GM12878 (cell line): ENCODE results near the gene ZNF688. TPM values are rescaled to one million over a fixed set of nuclear protein-coding genes. Genes with fewer than 3 reads are reported as not detected.

Experiments
- ATF7 ChIP-seq: fragments of 450-650 bp; IDR thresholded peaks from 2 replicates; pipeline ENCODE4 v1.6.1; 2016; ENCODE audit warnings: low read depth, mild to moderate bottlenecking
- CBX3 ChIP-seq: fragments of 200-600 bp; sonication (generic); IDR thresholded peaks from 2 replicates; pipeline ENCODE4 v1.6.1; 2016; ENCODE audit warnings: low read depth, borderline replicate concordance
- CEBPB ChIP-seq, 2 experiments: fragments of 150-350 bp in 1 of 2; IDR thresholded peaks; 2 replicates each; pipeline ENCODE4 v1.6.1; 2012 to 2014; ENCODE audit warnings: low read depth in 2 of 2, low read length in 2 of 2, borderline replicate concordance in 1 of 2, inconsistent platforms in 1 of 2
- CEBPZ ChIP-seq: fragments of 150-350 bp; IDR thresholded peaks from 2 replicates; pipeline ENCODE4 v1.6.1; 2016; ENCODE audit warnings: low read depth, low read length
- CHD1 ChIP-seq: IDR thresholded peaks from 2 replicates; pipeline ENCODE4 v1.6.1; 2012; ENCODE audit warnings: low read depth, low read length, improper control_type of control experiment
- CHD2 ChIP-seq: IDR thresholded peaks from 2 replicates; pipeline ENCODE4 v1.6.1; 2011; ENCODE audit warnings: low read depth, low read length, improper control_type of control experiment, borderline replicate concordance
- CHD4 ChIP-seq: fragments of 200-600 bp; sonication (generic); IDR thresholded peaks from 2 replicates; pipeline ENCODE4 v1.6.1; 2016; ENCODE audit warnings: mild to moderate bottlenecking
- CREB1 ChIP-seq: IDR thresholded peaks from 2 replicates; pipeline ENCODE4 v1.6.1; 2012; ENCODE audit warnings: low read depth, mild to moderate bottlenecking, inconsistent platforms
- DPF2 ChIP-seq: fragments of 450-650 bp; IDR thresholded peaks from 2 replicates; pipeline ENCODE4 v1.6.1; 2017; ENCODE audit warnings: mild to moderate bottlenecking
- EGR1 ChIP-seq, 2 experiments: IDR thresholded peaks; 1 replicate in 1 of 2; 2 replicates in 1 of 2; pipeline ENCODE4 v1.6.1; 2011 to 2012; ENCODE audit warnings: low read depth in 2 of 2, low read length in 2 of 2, borderline replicate concordance in 1 of 2, mild to moderate bottlenecking in 1 of 2, moderate library complexity in 1 of 2
- ETV6 ChIP-seq, 2 experiments: fragments of 450-650 bp in 1 of 2; IDR thresholded peaks in 1 of 2; conservative IDR thresholded peaks in 1 of 2; 2 replicates each; pipeline ENCODE4 v1.6.1; 2014; ENCODE audit warnings: antibody characterized with exemption in 1 of 2, borderline replicate concordance in 1 of 2, low read depth in 1 of 2, mild to moderate bottlenecking in 1 of 2, moderate library complexity in 1 of 2
- FOS ChIP-seq: IDR thresholded peaks from 3 replicates; pipeline ENCODE4 v1.6.1; 2011; ENCODE audit warnings: borderline replicate concordance; ENCODE audit not compliant: insufficient read length; ENCODE audit errors: extremely low read depth
- HDAC2 ChIP-seq: fragments of 200-600 bp; sonication (generic); IDR thresholded peaks from 2 replicates; pipeline ENCODE4 v1.6.1; 2017
- MYC ChIP-seq: IDR thresholded peaks from 2 replicates; pipeline ENCODE4 v1.6.1; 2011; ENCODE audit warnings: mild to moderate bottlenecking, low read length, moderate library complexity, inconsistent platforms; ENCODE audit not compliant: insufficient read depth, insufficient replicate concordance, insufficient read length, severe bottlenecking
- NFXL1 ChIP-seq: fragments of 450-650 bp; IDR thresholded peaks from 2 replicates; pipeline ENCODE4 v1.6.1; 2017; ENCODE audit warnings: antibody characterized with exemption, mild to moderate bottlenecking, borderline replicate concordance
- NRF1 ChIP-seq: conservative IDR thresholded peaks from 2 replicates; pipeline ENCODE4 v1.6.1; 2011; ENCODE audit warnings: mild to moderate bottlenecking, low read depth, low read length, improper control_type of control experiment
- PAX5 ChIP-seq: IDR thresholded peaks from 2 replicates; pipeline ENCODE4 v1.6.1; 2011; ENCODE audit warnings: low read depth, low read length, borderline replicate concordance
- PAX8 ChIP-seq: fragments of 450-650 bp; IDR thresholded peaks from 2 replicates; pipeline ENCODE4 v1.6.1; 2017; ENCODE audit warnings: mild to moderate bottlenecking, moderate library complexity
- RAD21 ChIP-seq: IDR thresholded peaks from 2 replicates; pipeline ENCODE4 v1.6.1; 2011; ENCODE audit warnings: mild to moderate bottlenecking, low read depth, low read length, moderate library complexity; ENCODE audit not compliant: insufficient read depth
- RB1 ChIP-seq: fragments of 450-650 bp; formaldehyde crosslinking; IDR thresholded peaks from 2 replicates; pipeline ENCODE4 v1.6.1; 2017; ENCODE audit warnings: mild to moderate bottlenecking, borderline replicate concordance
- RBBP5 ChIP-seq: fragments of 200-600 bp; sonication (generic); conservative IDR thresholded peaks from 2 replicates; pipeline ENCODE4 v1.6.1; 2016
- RUNX3 ChIP-seq: IDR thresholded peaks from 2 replicates; pipeline ENCODE4 v1.6.1; 2012; ENCODE audit warnings: low read length, inconsistent platforms
- SIN3A ChIP-seq: IDR thresholded peaks from 2 replicates; pipeline ENCODE4 v1.6.1; 2012; ENCODE audit warnings: low read depth, low read length, improper control_type of control experiment
- SMC3 ChIP-seq: IDR thresholded peaks from 2 replicates; pipeline ENCODE4 v1.6.1; 2011; ENCODE audit warnings: low read length, improper control_type of control experiment, borderline replicate concordance
- STAT3 ChIP-seq: IDR thresholded peaks from 2 replicates; pipeline ENCODE4 v1.6.1; 2011; ENCODE audit warnings: low read depth, low read length, improper control_type of control experiment
- polyA plus RNA-seq, 11 experiments: library from polyadenylated mRNA; depleted of rRNA in 4 of 11; unstranded in 6 of 11; stranded (reverse) in 5 of 11; fragments of >200 nt; fragmentation: Nextera tagmentation in 4 of 11; fragmentation: Illumina TruSeq in 1 of 11; extraction: Ambion mirVana in 4 of 11; extraction: Trizol in 1 of 11; gene quantifications; 1 replicate in 1 of 11; 2 replicates in 10 of 11; pipeline versions ENCODE4 v1.2.1 to v1.2.3, GENCODE V29; 2011 to 2016; ENCODE audit warnings: inconsistent platforms in 2 of 11, missing spikeins in 2 of 11, low read depth in 1 of 11
- total RNA-seq, 4 experiments: library from RNA; depleted of rRNA in 3 of 4; stranded (reverse); fragments of >200 nt in 3 of 4; fragmentation: Illumina TruSeq in 1 of 4; extraction: Trizol in 1 of 4; gene quantifications; 2 replicates each; pipeline versions ENCODE4 v1.2.1 to v1.2.3, GENCODE V29; 2013 to 2021
- TF ChIP-seq, protein P1 (sequence below): fragments of 450-650 bp; conservative IDR thresholded peaks from 2 replicates; pipeline ENCODE4 v1.6.1; 2017; ENCODE audit warnings: mild to moderate bottlenecking, moderate library complexity

ZNF688 gene
- total and polyA plus RNA-seq, 10 of the 15 experiments (the other 5 are each of a cell fraction or from before 2014, with no cell fraction given): 0.14 to 17.4 (median 10.6) TPM

DNA sequence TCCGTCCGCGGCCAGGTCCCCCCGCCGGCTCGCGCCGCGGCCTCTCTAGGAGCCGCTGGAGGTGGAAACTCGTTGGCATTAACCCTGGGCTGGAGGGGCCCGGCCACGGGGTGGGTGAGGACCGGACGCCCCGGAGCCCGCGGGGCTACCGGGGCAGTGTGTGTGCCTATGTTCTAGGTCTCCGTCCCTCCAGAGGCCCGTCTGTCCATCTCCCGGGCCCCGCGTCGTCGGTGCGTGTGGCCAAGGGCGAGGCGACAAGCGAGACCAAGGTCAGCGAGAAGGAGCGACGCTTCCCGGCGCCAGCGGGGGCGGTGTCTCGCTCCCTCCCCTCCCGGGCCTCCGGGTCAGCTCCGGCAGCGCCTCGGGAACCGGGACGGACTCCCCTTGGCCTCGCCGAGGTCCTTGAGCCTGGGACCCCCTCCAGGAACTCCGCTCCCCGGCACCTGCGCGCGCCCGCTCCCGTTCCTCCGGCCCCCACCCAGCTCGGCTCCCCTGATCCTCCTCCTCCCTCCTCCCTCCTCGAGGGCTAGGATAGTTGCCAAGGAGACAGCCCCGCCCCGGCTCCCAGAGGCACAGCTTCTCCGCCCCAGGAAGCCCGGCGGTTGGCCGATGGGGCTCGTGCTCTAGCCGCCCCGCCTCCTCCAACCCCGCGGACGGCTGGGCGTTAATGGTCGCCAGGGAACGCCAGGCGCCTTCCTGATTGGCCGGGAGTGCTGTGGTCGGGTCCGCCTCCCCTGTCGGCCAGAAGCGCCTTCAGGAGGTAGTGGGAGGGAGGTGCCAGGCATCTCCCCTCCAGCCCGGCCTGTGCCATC lies 44.5 kb downstream of the ZNF688 start (continued):
- TF ChIP-seq CBX3 (no peak), DPF2 (no peak; the same call in none of the 2 replicates), CHD1 (peak; percentile 58; the same call in 1 of the 2 replicates), PAX8 (no peak), MYC (no peak), FOS (no peak), SMC3 (no peak; the same call in 1 of the 2 replicates), ATF7 (no peak), EGR1 (IDR thresholded peaks at IDR 0.05; ENCODE audit: borderline replicate concordance in 1 of 2, low read depth in 2 of 2, low read length in 2 of 2) (peak in 1 of 2 experiments; percentile 99; a peak in 2 of 3 replicates), SIN3A (peak; percentile 63; the same call in 1 of the 2 replicates), CHD4 (no peak), CEBPB (IDR thresholded peaks at IDR 0.05; ENCODE audit: borderline replicate concordance in 1 of 2, low read depth in 2 of 2, low read length in 2 of 2) (no peak), HDAC2 (no peak), NRF1 (no peak), CHD2 (peak; percentile 65), RBBP5 (no peak), STAT3 (no peak), RAD21 (no peak), RB1 (peak; percentile 71; the same call in 1 of the 2 replicates), NFXL1 (peak; percentile 94), PAX5 (no peak; the same call in 1 of the 2 replicates), RUNX3 (no peak), CREB1 (no peak), ETV6 (conservative IDR thresholded peaks at IDR 0.05 in 1 of 2, IDR thresholded peaks at IDR 0.05 in 1 of 2; ENCODE audit: borderline replicate concordance in 1 of 2, low read depth in 1 of 2) (no peak), CEBPZ (no peak)
- TF ChIP-seq, protein P1, sequence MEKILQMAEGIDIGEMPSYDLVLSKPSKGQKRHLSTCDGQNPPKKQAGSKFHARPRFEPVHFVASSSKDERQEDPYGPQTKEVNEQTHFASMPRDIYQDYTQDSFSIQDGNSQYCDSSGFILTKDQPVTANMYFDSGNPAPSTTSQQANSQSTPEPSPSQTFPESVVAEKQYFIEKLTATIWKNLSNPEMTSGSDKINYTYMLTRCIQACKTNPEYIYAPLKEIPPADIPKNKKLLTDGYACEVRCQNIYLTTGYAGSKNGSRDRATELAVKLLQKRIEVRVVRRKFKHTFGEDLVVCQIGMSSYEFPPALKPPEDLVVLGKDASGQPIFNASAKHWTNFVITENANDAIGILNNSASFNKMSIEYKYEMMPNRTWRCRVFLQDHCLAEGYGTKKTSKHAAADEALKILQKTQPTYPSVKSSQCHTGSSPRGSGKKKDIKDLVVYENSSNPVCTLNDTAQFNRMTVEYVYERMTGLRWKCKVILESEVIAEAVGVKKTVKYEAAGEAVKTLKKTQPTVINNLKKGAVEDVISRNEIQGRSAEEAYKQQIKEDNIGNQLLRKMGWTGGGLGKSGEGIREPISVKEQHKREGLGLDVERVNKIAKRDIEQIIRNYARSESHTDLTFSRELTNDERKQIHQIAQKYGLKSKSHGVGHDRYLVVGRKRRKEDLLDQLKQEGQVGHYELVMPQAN: peak; percentile 90
